ENCODE results near the gene MARCKSL1.
"Not testable (repeated sequence)": the region's sequence is repeated elsewhere in the genome, so short reads cannot be mapped to it uniquely, and the experiment has no call there.

Gene MARCKSL1

GRCh38 chr1:32331549-32331948, 4.5 kb downstream of the MARCKSL1 start:
- no peak for DNase-seq

- DNase-seq = no peak
Measured at GRCh38 chr1:32330558-32331151, 5.4 kb downstream of the MARCKSL1 start.

GRCh38 chr1:32329931-32330466, 6.0 kb downstream of the MARCKSL1 start:
- DNase-seq = no peak

GRCh38 chr1:32327204-32327603, 8.8 kb downstream of the MARCKSL1 start:
- no peak for DNase-seq

GRCh38 chr1:32321712-32322291, 14.2 kb downstream of the MARCKSL1 start:
- DNase-seq = no peak

- DNase-seq = no peak
Measured at GRCh38 chr1:32318127-32318869, 17.7 kb downstream of the MARCKSL1 start.

- DNase-seq = no peak
Measured at GRCh38 chr1:32316903-32317277, 19.1 kb downstream of the MARCKSL1 start.

- no peak for DNase-seq
Measured at GRCh38 chr1:32311709-32312393, 24.2 kb downstream of the MARCKSL1 start.

GRCh38 chr1:32309960-32310359, 26.1 kb downstream of the MARCKSL1 start:
- DNase-seq = no peak

GRCh38 chr1:32307324-32307723, 28.7 kb downstream of the MARCKSL1 start:
- DNase-seq = no peak

GRCh38 chr1:32305310-32305709, 30.7 kb downstream of the MARCKSL1 start:
- no peak for DNase-seq

GRCh38 chr1:32303997-32304622, 31.9 kb downstream of the MARCKSL1 start:
- DNase-seq = no peak

- DNase-seq = no peak
Measured at GRCh38 chr1:32303358-32303757, 32.7 kb downstream of the MARCKSL1 start.

GRCh38 chr1:32299327-32299726, 36.7 kb downstream of the MARCKSL1 start:
- no peak for DNase-seq

- DNase-seq = not testable (repeated sequence)
Measured at GRCh38 chr1:32298211-32298610, 37.8 kb downstream of the MARCKSL1 start.

GRCh38 chr1:32291708-32292538, 44.1 kb downstream of the MARCKSL1 start, which contains the start of gene HDAC1:
TSS of gene HDAC1 (plus strand) at chr1:32292083. CDS start at chr1:32292170, 87 bp downstream.
- peak; percentile 85 to 88 for DNase-seq

GRCh38 chr1:32291145-32291707, 44.8 kb downstream of the MARCKSL1 start:
- no peak for DNase-seq

GRCh38 chr1:32289256-32289655, 46.8 kb downstream of the MARCKSL1 start:
- no peak for DNase-seq

GRCh38 chr1:32286763-32287162, 49.3 kb downstream of the MARCKSL1 start:
- DNase-seq = no peak

- DNase-seq = no peak
Measured at GRCh38 chr1:32285658-32286057, 50.4 kb downstream of the MARCKSL1 start.

GRCh38 chr1:32284777-32285176, 51.3 kb downstream of the MARCKSL1 start:
- not testable (repeated sequence) for DNase-seq

Measured in hippocampal formation (tissue), 2 donors.